ENCODE results near the gene CTSW. TPM values are rescaled to one million over a fixed set of nuclear protein-coding genes. Genes with fewer than 3 reads are reported as not detected.
A peak's percentile ranks its signal among the peaks of the same experiment; 100 is the strongest.

The CTSW gene
- total RNA-seq, 2 experiments from 2014 or later, result not detected

DNA sequence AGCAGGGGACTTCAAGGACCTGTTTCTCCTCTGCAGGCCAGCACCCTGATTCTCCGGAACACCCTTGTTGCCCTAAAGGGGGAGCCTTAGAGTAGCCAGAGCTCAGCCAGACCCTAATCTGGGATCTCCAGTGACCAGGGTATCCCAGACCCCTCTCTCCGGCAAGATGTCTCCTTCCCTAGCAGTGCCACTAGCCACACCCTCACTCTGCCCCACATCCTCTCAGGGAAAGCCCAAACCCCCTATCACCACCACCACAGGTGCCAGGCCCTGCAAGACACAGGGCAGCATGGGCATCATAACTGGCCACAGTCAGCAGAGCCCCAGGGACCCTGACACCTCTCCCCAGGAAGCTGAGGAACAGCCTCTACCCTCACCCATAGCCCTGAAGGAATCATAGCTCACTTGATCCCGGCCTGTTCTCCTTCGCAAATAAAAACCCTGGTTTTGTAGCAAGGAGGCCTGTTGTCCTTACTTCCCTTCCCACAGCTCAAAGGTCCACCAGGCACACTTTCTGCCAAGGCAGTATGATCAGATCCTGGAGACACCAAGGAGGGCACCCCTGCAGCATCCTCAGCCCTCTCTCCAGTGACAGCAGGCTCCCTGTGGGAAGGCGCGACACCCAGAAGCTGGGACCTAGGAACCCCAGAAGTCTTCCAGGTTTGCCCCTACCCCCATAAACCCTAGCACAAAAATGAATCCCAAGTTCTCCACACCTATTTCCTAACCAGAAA is 26.2 kb upstream of the CTSW start:
- peaks cover 9% of the 10 kb centered on the region for H3K4me1 ChIP-seq (ENCODE audit: insufficient read depth, low read length, poor library complexity, severe bottlenecking)
- H3K79me2 ChIP-seq (ENCODE audit: insufficient read depth, low read depth, low read length), result peaks cover 36% of the 10 kb centered on the region
- H3K4me3 ChIP-seq (ENCODE audit: low read depth, low read length, poor library complexity, severe bottlenecking), result no peak overlapping the region
- no peaks in the 10 kb centered on the region for H3K9me2 ChIP-seq (ENCODE audit: insufficient read depth, low read length)
- TF ChIP-seq, protein P1, sequence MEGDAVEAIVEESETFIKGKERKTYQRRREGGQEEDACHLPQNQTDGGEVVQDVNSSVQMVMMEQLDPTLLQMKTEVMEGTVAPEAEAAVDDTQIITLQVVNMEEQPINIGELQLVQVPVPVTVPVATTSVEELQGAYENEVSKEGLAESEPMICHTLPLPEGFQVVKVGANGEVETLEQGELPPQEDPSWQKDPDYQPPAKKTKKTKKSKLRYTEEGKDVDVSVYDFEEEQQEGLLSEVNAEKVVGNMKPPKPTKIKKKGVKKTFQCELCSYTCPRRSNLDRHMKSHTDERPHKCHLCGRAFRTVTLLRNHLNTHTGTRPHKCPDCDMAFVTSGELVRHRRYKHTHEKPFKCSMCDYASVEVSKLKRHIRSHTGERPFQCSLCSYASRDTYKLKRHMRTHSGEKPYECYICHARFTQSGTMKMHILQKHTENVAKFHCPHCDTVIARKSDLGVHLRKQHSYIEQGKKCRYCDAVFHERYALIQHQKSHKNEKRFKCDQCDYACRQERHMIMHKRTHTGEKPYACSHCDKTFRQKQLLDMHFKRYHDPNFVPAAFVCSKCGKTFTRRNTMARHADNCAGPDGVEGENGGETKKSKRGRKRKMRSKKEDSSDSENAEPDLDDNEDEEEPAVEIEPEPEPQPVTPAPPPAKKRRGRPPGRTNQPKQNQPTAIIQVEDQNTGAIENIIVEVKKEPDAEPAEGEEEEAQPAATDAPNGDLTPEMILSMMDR (conservative IDR thresholded peaks at IDR 0.05; ENCODE audit: low read length), result 0 out of 2 replicates have a peak, but pooled peaks have one; percentile 19
- TF ChIP-seq EZH2phosphoT487 (IDR thresholded peaks at IDR 0.05; ENCODE audit: borderline replicate concordance, low read depth, low read length), result no peak
- H3K4me2 ChIP-seq (ENCODE audit: low read length), result no peak overlapping the region
- H4K20me1 ChIP-seq (ENCODE audit: insufficient read depth, low read length), result peaks cover 16% of the 10 kb centered on the region
- H3K27ac ChIP-seq (ENCODE audit: low read depth, low read length, poor library complexity, severe bottlenecking), result no peak overlapping the region
- no peak for DNase-seq (ENCODE audit: low spot score)
- POLR2A ChIA-PET, result no interaction called here
- H2AFZ ChIP-seq (ENCODE audit: low read length), result no peak overlapping the region
- CTCF ChIA-PET (ENCODE audit: unreplicated experiment), result no interaction called here
- peaks cover 69% of the 10 kb centered on the region for H3K36me3 ChIP-seq (ENCODE audit: insufficient read depth, low read length)
- BruUV-seq (replicated peaks), result no TSS peak
- H3K9me3 ChIP-seq (ENCODE audit: low read length), result peaks cover 7% of the 10 kb centered on the region; the same call in 1 of the 2 replicates
- intact Hi-C loops (cut with micrococcal nuclease; ENCODE audit: unreplicated experiment), result no loop called here

DNA sequence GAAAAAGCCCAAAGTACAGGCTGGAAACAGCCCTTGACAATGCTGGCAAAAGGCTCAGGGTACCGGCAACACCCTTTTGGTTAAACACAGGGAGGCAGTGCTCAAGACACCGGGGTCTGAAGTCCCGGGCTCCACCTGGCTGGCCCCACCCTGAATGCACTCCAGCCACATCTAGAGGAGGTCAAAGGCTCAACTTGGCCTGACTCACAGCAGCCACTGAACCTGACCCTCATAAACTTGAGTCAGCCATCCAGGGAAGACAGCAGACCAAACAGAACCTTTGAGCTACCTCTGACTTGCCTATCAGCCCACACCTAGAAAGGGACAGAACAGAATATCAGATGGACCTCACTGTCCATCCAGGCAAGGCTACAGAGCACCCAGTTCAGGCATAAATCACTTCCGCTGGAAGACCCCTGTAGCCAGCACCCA is 25.5 kb upstream of the CTSW start:
- TF ChIP-seq, protein P1 (conservative IDR thresholded peaks at IDR 0.05; ENCODE audit: low read length), result no peak
- no peak for TF ChIP-seq EZH2phosphoT487 (IDR thresholded peaks at IDR 0.05; ENCODE audit: borderline replicate concordance, low read depth, low read length)
- Histone ChIP-seq H3K27ac (ENCODE audit: low read depth, low read length, poor library complexity, severe bottlenecking) (no peak overlapping the region), H3K4me1 (ENCODE audit: insufficient read depth, low read length, poor library complexity, severe bottlenecking) (peaks cover 16% of the 10 kb centered on the region), H3K9me2 (ENCODE audit: insufficient read depth, low read length) (no peaks in the 10 kb centered on the region), H3K36me3 (ENCODE audit: insufficient read depth, low read length) (peaks cover 69% of the 10 kb centered on the region), H3K4me2 (ENCODE audit: low read length) (no peak overlapping the region), H3K9me3 (ENCODE audit: low read length) (peaks cover 7% of the 10 kb centered on the region; the same call in 1 of the 2 replicates), H2AFZ (ENCODE audit: low read length) (no peak overlapping the region), H3K79me2 (ENCODE audit: insufficient read depth, low read depth, low read length) (peaks cover 36% of the 10 kb centered on the region), H3K4me3 (ENCODE audit: low read depth, low read length, poor library complexity, severe bottlenecking) (no peak overlapping the region), H4K20me1 (ENCODE audit: insufficient read depth, low read length) (peaks cover 16% of the 10 kb centered on the region)
- intact Hi-C loops (cut with micrococcal nuclease; ENCODE audit: unreplicated experiment), result no loop called here
- BruUV-seq (replicated peaks), result no TSS peak
- POLR2A ChIA-PET, result no interaction called here
- CTCF ChIA-PET (ENCODE audit: unreplicated experiment), result no interaction called here
- no peak for DNase-seq (ENCODE audit: low spot score)
